Fibroblast of upper back skin (primary cell): Measurements from ENCODE around the gene SGCD.
A peak's percentile ranks its signal among the peaks of the same experiment; 100 is the strongest.
"Not testable (repeated sequence)": the region's sequence is repeated elsewhere in the genome, so short reads cannot be mapped to it uniquely, and the experiment has no call there.

Experiments
- DNase-seq: peaks from one replicate; pipeline ENCODE4 v3.0.0-alpha.2; 2013

SGCD gene

GRCh38 chr5:156587012-156587411, 260.0 kb downstream of the SGCD start:
- no peak for DNase-seq

- no peak for DNase-seq
These were observed 261.3 kb downstream of the SGCD start for GRCh38 chr5:156588306-156588705.

- no peak for DNase-seq
These were observed 262.4 kb downstream of the SGCD start for GRCh38 chr5:156589104-156589945.

GRCh38 chr5:156589946-156590216, 262.9 kb downstream of the SGCD start:
- no peak for DNase-seq

- DNase-seq = no peak
These were observed 264.0 kb downstream of the SGCD start for GRCh38 chr5:156590978-156591377.

- no peak for DNase-seq
These were observed 264.7 kb downstream of the SGCD start for GRCh38 chr5:156591631-156592030.

- DNase-seq = no peak
These were observed 266.6 kb downstream of the SGCD start for GRCh38 chr5:156593546-156593945.

GRCh38 chr5:156594406-156594805, 267.4 kb downstream of the SGCD start:
- DNase-seq = peak; percentile 38

GRCh38 chr5:156595132-156595787, 268.3 kb downstream of the SGCD start:
- DNase-seq = peak; percentile 58

GRCh38 chr5:156597276-156597675, 270.3 kb downstream of the SGCD start:
- DNase-seq = no peak

GRCh38 chr5:156598964-156599363, 272.0 kb downstream of the SGCD start:
- no peak for DNase-seq

GRCh38 chr5:156610582-156610981, 283.6 kb downstream of the SGCD start:
- not testable (repeated sequence) for DNase-seq

GRCh38 chr5:156615901-156616300, 288.9 kb downstream of the SGCD start:
- DNase-seq = no peak

GRCh38 chr5:156617426-156617825, 290.5 kb downstream of the SGCD start:
- no peak for DNase-seq

- DNase-seq = no peak
These were observed 291.6 kb downstream of the SGCD start for GRCh38 chr5:156618601-156619000.

- no peak for DNase-seq
These were observed 294.8 kb downstream of the SGCD start for GRCh38 chr5:156621719-156622118.

- no peak for DNase-seq
These were observed 296.5 kb downstream of the SGCD start for GRCh38 chr5:156623381-156624040.

- peak; percentile 7 for DNase-seq
These were observed 297.7 kb downstream of the SGCD start for GRCh38 chr5:156624686-156625085.

GRCh38 chr5:156628421-156628820, 301.5 kb downstream of the SGCD start:
- DNase-seq = no peak

GRCh38 chr5:156631005-156631404, 304.0 kb downstream of the SGCD start:
- no peak for DNase-seq

GRCh38 chr5:156634301-156634700, 307.3 kb downstream of the SGCD start:
- no peak for DNase-seq

GRCh38 chr5:156640691-156641241, 313.8 kb downstream of the SGCD start:
- DNase-seq = peak; percentile 91

GRCh38 chr5:156641686-156642085, 314.7 kb downstream of the SGCD start:
- DNase-seq = peak; percentile 57

- DNase-seq = peak; percentile 35
These were observed 320.1 kb downstream of the SGCD start for GRCh38 chr5:156647034-156647451.
